ENCODE measurements around the gene FCN2. TPM values are rescaled to one million over a fixed set of nuclear protein-coding genes. Genes with fewer than 3 reads are reported as not detected.

The FCN2 gene
- polyA plus RNA-seq, 1 of the 3 experiments (the other 2 are of a cell fraction) = not detected

DNA sequence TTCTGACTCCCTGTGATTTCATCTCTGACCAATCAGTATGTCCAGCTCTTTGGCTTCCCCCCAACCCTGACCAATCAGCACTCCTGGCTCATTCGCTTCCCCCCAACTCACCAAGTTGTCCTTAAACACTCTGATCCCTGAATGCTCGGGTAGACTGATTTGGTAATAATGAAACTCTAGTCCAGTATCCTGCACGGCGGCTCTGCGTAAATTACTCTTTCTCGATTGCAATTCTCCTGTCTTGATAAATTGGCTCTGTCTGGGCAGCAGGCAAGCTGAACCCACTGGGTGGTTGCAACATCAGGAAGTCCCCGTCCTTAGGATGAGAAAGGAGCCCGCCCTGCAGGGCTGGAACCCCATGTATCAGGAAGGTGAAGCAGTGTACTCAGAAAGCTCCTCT lies 10.4 kb downstream of the FCN2 start:
- WGBS (ENCODE audit: low lambda C conversion rate) = 63% methylated on average over 7 of the region's 8 CpGs
- peaks cover 0 to 9% of the 10 kb centered on the region in 2 experiments; a peak in 1 of 4 replicates for H3K4me1 ChIP-seq (ENCODE audit: control insufficient read depth in 1 of 2, insufficient read depth in 2 of 2, low read depth in 1 of 2, low read length in 1 of 2)
- peaks cover 7% of the 10 kb centered on the region; the same call in 1 of the 2 replicates for H3K27me3 ChIP-seq (ENCODE audit: insufficient read depth)
- no peak overlapping the region for H2AFZ ChIP-seq (ENCODE audit: low read depth)
- no peaks in the 10 kb centered on the region for H3K9me3 ChIP-seq
- H3K79me2 ChIP-seq (ENCODE audit: insufficient read depth) = no peaks in the 10 kb centered on the region
- DNase-seq = no peak
- no peak overlapping the region for H3K4me3 ChIP-seq (ENCODE audit: low read depth in 2 of 2, low read length in 1 of 2)
- TF ChIP-seq RXRA (IDR thresholded peaks at IDR 0.05; ENCODE audit: borderline replicate concordance, low read depth) (no peak), MXI1 (IDR thresholded peaks at IDR 0.05; ENCODE audit: low read depth, low read length) (no peak), SMC3 (IDR thresholded peaks at IDR 0.05; ENCODE audit: low read depth, low read length) (no peak)
- TF ChIP-seq, protein P1, sequence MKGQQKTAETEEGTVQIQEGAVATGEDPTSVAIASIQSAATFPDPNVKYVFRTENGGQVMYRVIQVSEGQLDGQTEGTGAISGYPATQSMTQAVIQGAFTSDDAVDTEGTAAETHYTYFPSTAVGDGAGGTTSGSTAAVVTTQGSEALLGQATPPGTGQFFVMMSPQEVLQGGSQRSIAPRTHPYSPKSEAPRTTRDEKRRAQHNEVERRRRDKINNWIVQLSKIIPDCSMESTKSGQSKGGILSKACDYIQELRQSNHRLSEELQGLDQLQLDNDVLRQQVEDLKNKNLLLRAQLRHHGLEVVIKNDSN (IDR thresholded peaks at IDR 0.05; ENCODE audit: borderline replicate concordance, low read depth) = no peak
- TF ChIP-seq, protein P2, sequence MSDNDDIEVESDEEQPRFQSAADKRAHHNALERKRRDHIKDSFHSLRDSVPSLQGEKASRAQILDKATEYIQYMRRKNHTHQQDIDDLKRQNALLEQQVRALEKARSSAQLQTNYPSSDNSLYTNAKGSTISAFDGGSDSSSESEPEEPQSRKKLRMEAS (IDR thresholded peaks at IDR 0.05; ENCODE audit: low read depth) = no peak
- TF ChIP-seq, protein P3, sequence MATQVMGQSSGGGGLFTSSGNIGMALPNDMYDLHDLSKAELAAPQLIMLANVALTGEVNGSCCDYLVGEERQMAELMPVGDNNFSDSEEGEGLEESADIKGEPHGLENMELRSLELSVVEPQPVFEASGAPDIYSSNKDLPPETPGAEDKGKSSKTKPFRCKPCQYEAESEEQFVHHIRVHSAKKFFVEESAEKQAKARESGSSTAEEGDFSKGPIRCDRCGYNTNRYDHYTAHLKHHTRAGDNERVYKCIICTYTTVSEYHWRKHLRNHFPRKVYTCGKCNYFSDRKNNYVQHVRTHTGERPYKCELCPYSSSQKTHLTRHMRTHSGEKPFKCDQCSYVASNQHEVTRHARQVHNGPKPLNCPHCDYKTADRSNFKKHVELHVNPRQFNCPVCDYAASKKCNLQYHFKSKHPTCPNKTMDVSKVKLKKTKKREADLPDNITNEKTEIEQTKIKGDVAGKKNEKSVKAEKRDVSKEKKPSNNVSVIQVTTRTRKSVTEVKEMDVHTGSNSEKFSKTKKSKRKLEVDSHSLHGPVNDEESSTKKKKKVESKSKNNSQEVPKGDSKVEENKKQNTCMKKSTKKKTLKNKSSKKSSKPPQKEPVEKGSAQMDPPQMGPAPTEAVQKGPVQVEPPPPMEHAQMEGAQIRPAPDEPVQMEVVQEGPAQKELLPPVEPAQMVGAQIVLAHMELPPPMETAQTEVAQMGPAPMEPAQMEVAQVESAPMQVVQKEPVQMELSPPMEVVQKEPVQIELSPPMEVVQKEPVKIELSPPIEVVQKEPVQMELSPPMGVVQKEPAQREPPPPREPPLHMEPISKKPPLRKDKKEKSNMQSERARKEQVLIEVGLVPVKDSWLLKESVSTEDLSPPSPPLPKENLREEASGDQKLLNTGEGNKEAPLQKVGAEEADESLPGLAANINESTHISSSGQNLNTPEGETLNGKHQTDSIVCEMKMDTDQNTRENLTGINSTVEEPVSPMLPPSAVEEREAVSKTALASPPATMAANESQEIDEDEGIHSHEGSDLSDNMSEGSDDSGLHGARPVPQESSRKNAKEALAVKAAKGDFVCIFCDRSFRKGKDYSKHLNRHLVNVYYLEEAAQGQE (IDR thresholded peaks at IDR 0.05; ENCODE audit: low read depth, low read length) = no peak
- TF ChIP-seq, protein P4, sequence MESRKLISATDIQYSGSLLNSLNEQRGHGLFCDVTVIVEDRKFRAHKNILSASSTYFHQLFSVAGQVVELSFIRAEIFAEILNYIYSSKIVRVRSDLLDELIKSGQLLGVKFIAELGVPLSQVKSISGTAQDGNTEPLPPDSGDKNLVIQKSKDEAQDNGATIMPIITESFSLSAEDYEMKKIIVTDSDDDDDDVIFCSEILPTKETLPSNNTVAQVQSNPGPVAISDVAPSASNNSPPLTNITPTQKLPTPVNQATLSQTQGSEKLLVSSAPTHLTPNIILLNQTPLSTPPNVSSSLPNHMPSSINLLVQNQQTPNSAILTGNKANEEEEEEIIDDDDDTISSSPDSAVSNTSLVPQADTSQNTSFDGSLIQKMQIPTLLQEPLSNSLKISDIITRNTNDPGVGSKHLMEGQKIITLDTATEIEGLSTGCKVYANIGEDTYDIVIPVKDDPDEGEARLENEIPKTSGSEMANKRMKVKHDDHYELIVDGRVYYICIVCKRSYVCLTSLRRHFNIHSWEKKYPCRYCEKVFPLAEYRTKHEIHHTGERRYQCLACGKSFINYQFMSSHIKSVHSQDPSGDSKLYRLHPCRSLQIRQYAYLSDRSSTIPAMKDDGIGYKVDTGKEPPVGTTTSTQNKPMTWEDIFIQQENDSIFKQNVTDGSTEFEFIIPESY (IDR thresholded peaks at IDR 0.05; ENCODE audit: borderline replicate concordance, low read depth) = no peak
- TF ChIP-seq, protein P5, sequence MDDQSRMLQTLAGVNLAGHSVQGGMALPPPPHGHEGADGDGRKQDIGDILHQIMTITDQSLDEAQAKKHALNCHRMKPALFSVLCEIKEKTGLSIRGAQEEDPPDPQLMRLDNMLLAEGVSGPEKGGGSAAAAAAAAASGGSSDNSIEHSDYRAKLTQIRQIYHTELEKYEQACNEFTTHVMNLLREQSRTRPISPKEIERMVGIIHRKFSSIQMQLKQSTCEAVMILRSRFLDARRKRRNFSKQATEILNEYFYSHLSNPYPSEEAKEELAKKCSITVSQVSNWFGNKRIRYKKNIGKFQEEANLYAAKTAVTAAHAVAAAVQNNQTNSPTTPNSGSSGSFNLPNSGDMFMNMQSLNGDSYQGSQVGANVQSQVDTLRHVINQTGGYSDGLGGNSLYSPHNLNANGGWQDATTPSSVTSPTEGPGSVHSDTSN (IDR thresholded peaks at IDR 0.05) = no peak
- no peaks in the 10 kb centered on the region for H3K36me3 ChIP-seq (replicated peaks in 1 of 2; ENCODE audit: control insufficient read depth in 1 of 2, insufficient read depth in 2 of 2, low read length in 1 of 2)
- no peak overlapping the region for H3K4me2 ChIP-seq
- H3K9me2 ChIP-seq = no peaks in the 10 kb centered on the region
- H4K20me1 ChIP-seq (ENCODE audit: insufficient read depth) = 0 out of 2 replicates have a peak, but pooled peaks cover 4% of the 10 kb centered on the region
- H3K9ac ChIP-seq = no peak overlapping the region
- ChIA-PET CTCF (interaction anchor here (1.0 kb wide), 1 partner anchor 96 kb away, joined by 3 read pairs; no protein-coding TSS in a partner anchor), POLR2A (no interaction called here)
- no peaks in the 10 kb centered on the region for H3F3A ChIP-seq (replicated peaks; ENCODE audit: insufficient read depth)
- no peak overlapping the region for H3K27ac ChIP-seq (ENCODE audit: low read depth in 2 of 2, low read length in 1 of 2)
